Measurements from ENCODE around the gene WASF2.

DNA sequence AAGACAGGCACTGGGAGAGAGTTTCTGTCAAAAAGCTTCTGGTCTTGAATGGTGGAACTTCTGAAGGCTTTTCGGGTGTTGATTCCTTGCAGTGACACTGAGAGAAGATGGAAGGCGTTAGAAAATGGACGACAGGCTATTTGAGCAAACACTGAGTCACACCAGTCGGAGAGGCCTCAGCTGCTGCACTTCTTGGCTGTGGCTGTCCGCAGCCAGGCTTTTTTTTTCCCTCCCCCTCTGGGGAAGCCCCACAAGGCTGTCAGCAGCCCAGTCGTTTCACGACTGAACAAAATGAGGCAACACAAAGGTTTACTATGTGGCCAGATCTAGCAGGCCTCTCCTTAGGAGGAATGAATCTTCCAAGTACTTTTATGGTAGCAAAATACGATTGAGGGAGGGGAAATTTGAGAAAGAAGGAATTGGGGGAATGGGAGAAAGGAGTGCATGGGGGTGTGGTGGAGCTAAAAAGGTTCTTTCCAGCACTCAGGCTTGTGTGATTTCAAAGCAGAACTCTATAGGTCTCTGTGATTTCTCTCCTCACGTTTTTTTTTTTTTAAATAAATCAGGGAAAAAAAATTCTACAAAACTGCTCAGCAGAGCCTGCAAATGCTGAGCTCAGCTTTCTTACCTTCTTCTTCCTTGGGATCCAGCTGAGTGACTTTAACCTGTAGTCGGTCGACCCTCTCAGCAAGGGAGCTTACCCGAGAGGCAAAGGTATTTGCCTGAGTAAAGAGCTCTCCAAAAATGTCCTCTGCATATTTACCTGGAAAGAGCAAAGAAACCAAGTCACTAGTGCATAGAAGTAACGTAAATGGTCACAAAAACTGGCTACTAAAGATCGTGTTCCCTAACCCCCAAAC, 71.4 kb downstream of the WASF2 start:
- TF ChIP-seq, protein P1, sequence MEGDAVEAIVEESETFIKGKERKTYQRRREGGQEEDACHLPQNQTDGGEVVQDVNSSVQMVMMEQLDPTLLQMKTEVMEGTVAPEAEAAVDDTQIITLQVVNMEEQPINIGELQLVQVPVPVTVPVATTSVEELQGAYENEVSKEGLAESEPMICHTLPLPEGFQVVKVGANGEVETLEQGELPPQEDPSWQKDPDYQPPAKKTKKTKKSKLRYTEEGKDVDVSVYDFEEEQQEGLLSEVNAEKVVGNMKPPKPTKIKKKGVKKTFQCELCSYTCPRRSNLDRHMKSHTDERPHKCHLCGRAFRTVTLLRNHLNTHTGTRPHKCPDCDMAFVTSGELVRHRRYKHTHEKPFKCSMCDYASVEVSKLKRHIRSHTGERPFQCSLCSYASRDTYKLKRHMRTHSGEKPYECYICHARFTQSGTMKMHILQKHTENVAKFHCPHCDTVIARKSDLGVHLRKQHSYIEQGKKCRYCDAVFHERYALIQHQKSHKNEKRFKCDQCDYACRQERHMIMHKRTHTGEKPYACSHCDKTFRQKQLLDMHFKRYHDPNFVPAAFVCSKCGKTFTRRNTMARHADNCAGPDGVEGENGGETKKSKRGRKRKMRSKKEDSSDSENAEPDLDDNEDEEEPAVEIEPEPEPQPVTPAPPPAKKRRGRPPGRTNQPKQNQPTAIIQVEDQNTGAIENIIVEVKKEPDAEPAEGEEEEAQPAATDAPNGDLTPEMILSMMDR (IDR thresholded peaks at IDR 0.05; ENCODE audit: insufficient read depth, low read length, poor library complexity, severe bottlenecking), result no peak
- TF ChIP-seq EZH2phosphoT487 (conservative IDR thresholded peaks at IDR 0.05; ENCODE audit: low read length), result no peak

Measured in SU-DHL-6 (cell line).